Neural crest cell (in vitro differentiated cells): Measurements from ENCODE around the gene ELAC2. TPM values are rescaled to one million over a fixed set of nuclear protein-coding genes. Genes with fewer than 3 reads are reported as not detected.

Experiments used
- DNase-seq: peaks from one replicate; pipeline ENCODE4 v3.0.0; 2021; ENCODE audit warnings: low read depth, mixed read lengths, low spot score
- H3K27ac Mint-ChIP-seq: one replicate; pipeline ENCODE4 v1.8.0; 2021; ENCODE audit warnings: mild to moderate bottlenecking, mixed read lengths; ENCODE audit not compliant: unreplicated experiment
- H3K27me3 Mint-ChIP-seq: 2 replicates; pipeline ENCODE4 v1.8.0; 2021; ENCODE audit warnings: low read depth, mild to moderate bottlenecking, mixed read lengths
- H3K36me3 Mint-ChIP-seq: 2 replicates; pipeline ENCODE4 v1.8.0; 2021; ENCODE audit warnings: low read depth, mild to moderate bottlenecking, mixed read lengths
- H3K4me1 Mint-ChIP-seq: 2 replicates; pipeline ENCODE4 v1.8.0; 2021; ENCODE audit warnings: mixed read lengths
- H3K4me3 Mint-ChIP-seq: one replicate; pipeline ENCODE4 v1.8.0; 2021; ENCODE audit warnings: mild to moderate bottlenecking, mixed read lengths
- H3K9me3 Mint-ChIP-seq: 2 replicates; pipeline ENCODE4 v1.8.0; 2021; ENCODE audit warnings: mixed read lengths
- CTCF ChIP-seq: fragments of 200-600 bp; sonication (generic); conservative IDR thresholded peaks from 2 replicates; pipeline ENCODE4 v1.5.0; 2021; ENCODE audit warnings: antibody characterized with exemption, mild to moderate bottlenecking
- total RNA-seq: library from RNA; stranded (reverse); gene quantifications from 2 replicates; pipeline ENCODE4 v1.2.1, GENCODE V29; 2021

ELAC2 gene
- total RNA-seq, 1 donor from 2014 or later = 66.9 TPM

- Mint-ChIP-seq H3K4me3 (no peak overlapping the region), H3K9me3 (no peaks in the 10 kb centered on the region), H3K27me3 (no peaks in the 10 kb centered on the region), H3K27ac (no peak overlapping the region), H3K4me1 (peaks cover 4% of the 10 kb centered on the region), H3K36me3 (peaks cover 10% of the 10 kb centered on the region)
- no peak for DNase-seq
- TF ChIP-seq CTCF = no peak
Measured at GRCh38 chr17:12995106-12995895, 22.5 kb downstream of the ELAC2 start.

GRCh38 chr17:12994341-12995074 lies 23.3 kb downstream of the ELAC2 start:
- H3K27me3 Mint-ChIP-seq = no peaks in the 10 kb centered on the region
- peaks cover 18% of the 10 kb centered on the region for H3K36me3 Mint-ChIP-seq
- no peak overlapping the region for H3K4me3 Mint-ChIP-seq
- H3K9me3 Mint-ChIP-seq = no peaks in the 10 kb centered on the region
- no peak for TF ChIP-seq CTCF
- no peak overlapping the region for H3K27ac Mint-ChIP-seq
- H3K4me1 Mint-ChIP-seq = peaks cover 4% of the 10 kb centered on the region
- no peak for DNase-seq

GRCh38 chr17:12993631-12994030 lies 24.2 kb downstream of the ELAC2 start:
- Mint-ChIP-seq H3K36me3 (peaks cover 18% of the 10 kb centered on the region), H3K27me3 (no peaks in the 10 kb centered on the region), H3K9me3 (no peaks in the 10 kb centered on the region), H3K27ac (no peak overlapping the region), H3K4me3 (no peak overlapping the region), H3K4me1 (peaks cover 2% of the 10 kb centered on the region)
- no peak for TF ChIP-seq CTCF
- no peak for DNase-seq

- Mint-ChIP-seq H3K9me3 (no peaks in the 10 kb centered on the region), H3K4me1 (peaks cover 2% of the 10 kb centered on the region), H3K4me3 (no peak overlapping the region), H3K36me3 (peaks cover 14% of the 10 kb centered on the region), H3K27ac (no peak overlapping the region), H3K27me3 (no peaks in the 10 kb centered on the region)
- no peak for TF ChIP-seq CTCF
- no peak for DNase-seq
Measured at GRCh38 chr17:12992676-12993075, 25.2 kb downstream of the ELAC2 start.

- no peak for DNase-seq
- Mint-ChIP-seq H3K4me3 (no peak overlapping the region), H3K4me1 (peaks cover 17% of the 10 kb centered on the region), H3K27me3 (no peaks in the 10 kb centered on the region), H3K9me3 (no peaks in the 10 kb centered on the region), H3K36me3 (peaks cover 12% of the 10 kb centered on the region), H3K27ac (no peak overlapping the region)
- no peak for TF ChIP-seq CTCF
Measured at GRCh38 chr17:12990926-12991325, 26.9 kb downstream of the ELAC2 start.
